ENCODE measurements around the gene TPT1. TPM values are rescaled to one million over a fixed set of nuclear protein-coding genes. Genes with fewer than 3 reads are reported as not detected.

The TPT1 gene
- total and polyA plus RNA-seq, 7 experiments from 2014 or later: 3,943 to 13,134 (median 5,986) TPM

- Mint-ChIP-seq H3K9me3 (peaks cover 0 to 1% (median 0%) of the 10 kb centered on the region in 11 donors), H3K4me3 (peak overlapping the region; percentile 82 to 93 (median 89)), H3K27me3 (peaks cover 0 to 16% (median 4%) of the 10 kb centered on the region in 5 donors), H3K27ac (peak overlapping the region in 6 of 9 donors; percentile 23 to 53 (median 46)), H3K36me3 (no peaks in the 10 kb centered on the region), H3K4me1 (peaks cover 11 to 23% (median 20%) of the 10 kb centered on the region in 7 donors)
- Histone ChIP-seq H3K4me1 (ENCODE audit: control insufficient read depth in 2 of 2, insufficient read depth in 2 of 2, low read length in 2 of 2) (peaks cover 4 to 14% of the 10 kb centered on the region in 2 donors), H3K36me3 (ENCODE audit: control insufficient read depth in 2 of 3, insufficient read depth in 3 of 3, low read length in 3 of 3) (no peaks in the 10 kb centered on the region), H3K27ac (ENCODE audit: low read depth, low read length) (no peak overlapping the region), H3K4me3 (ENCODE audit: low read length) (peak overlapping the region; percentile 63), H3K27me3 (ENCODE audit: control insufficient read depth in 2 of 2, insufficient read depth in 2 of 2, low read length in 2 of 2) (no peaks in the 10 kb centered on the region), H3K9me3 (ENCODE audit: control insufficient read depth in 2 of 3, low read length in 3 of 3) (no peaks in the 10 kb centered on the region)
- ChIA-PET CTCF (interaction anchor here (0.6 to 5.0 kb wide), 4 partner anchors 10 to 340 kb away, joined by 3 to 47 read pairs (median 11); no protein-coding TSS in a partner anchor), POLR2A (interaction anchor here (0.6 kb wide), 1 partner anchor 76 kb away, joined by 3 read pairs; no protein-coding TSS in a partner anchor)
- intact Hi-C loops (cut with micrococcal nuclease): loop anchor here (1.0 to 2.0 kb wide), 9 partner anchors 24 to 1406 kb away; partner anchors contain the start of genes TPT1 (in 2 of the 2), GPALPP1 (in 1 of the 2), GTF2F2 (in 1 of the 2) and NUFIP1 (in 1 of the 2)
- ATAC-seq: no peak
- DNase-seq: no peak
These were observed 30.4 kb downstream of the TPT1 start for GRCh38 chr13:45310341-45311131.

- H3K36me3 ChIP-seq (ENCODE audit: control insufficient read depth in 2 of 3, insufficient read depth in 3 of 3, low read length in 3 of 3): no peaks in the 10 kb centered on the region
- H3K4me3 ChIP-seq (ENCODE audit: low read length): no peak overlapping the region
- Mint-ChIP-seq H3K36me3 (no peaks in the 10 kb centered on the region), H3K27me3 (peaks cover 0 to 14% (median 6%) of the 10 kb centered on the region in 5 donors), H3K4me1 (peaks cover 11 to 22% (median 19%) of the 10 kb centered on the region in 7 donors), H3K27ac (no peak overlapping the region), H3K9me3 (peaks cover 0 to 1% (median 0%) of the 10 kb centered on the region in 11 donors), H3K4me3 (no peak overlapping the region)
- no peak for DNase-seq
- intact Hi-C loops (cut with micrococcal nuclease): loop anchor here in 1 of 2 donors (5.0 to 10.0 kb wide), 2 partner anchors 732 to 825 kb away; partner anchors contain the start of gene TSC22D1
- no peaks in the 10 kb centered on the region for H3K27me3 ChIP-seq (ENCODE audit: control insufficient read depth in 2 of 2, insufficient read depth in 2 of 2, low read length in 2 of 2)
- ChIA-PET CTCF (interaction anchor here (0.9 to 5.0 kb wide), 4 partner anchors 41 to 262 kb away, joined by 3 to 47 read pairs (median 4); no protein-coding TSS in a partner anchor), POLR2A (interaction anchor here (0.6 kb wide), 1 partner anchor 25 kb away, joined by 3 read pairs; no protein-coding TSS in a partner anchor)
- H3K9me3 ChIP-seq (ENCODE audit: control insufficient read depth in 2 of 3, low read length in 3 of 3): no peaks in the 10 kb centered on the region
- H3K4me1 ChIP-seq (ENCODE audit: control insufficient read depth in 2 of 2, insufficient read depth in 2 of 2, low read length in 2 of 2): peaks cover 4 to 13% of the 10 kb centered on the region in 2 donors
- no peak overlapping the region for H3K27ac ChIP-seq (ENCODE audit: low read depth, low read length)
- ATAC-seq: no peak
These were observed 34.0 kb downstream of the TPT1 start for GRCh38 chr13:45306966-45307365.

DNA sequence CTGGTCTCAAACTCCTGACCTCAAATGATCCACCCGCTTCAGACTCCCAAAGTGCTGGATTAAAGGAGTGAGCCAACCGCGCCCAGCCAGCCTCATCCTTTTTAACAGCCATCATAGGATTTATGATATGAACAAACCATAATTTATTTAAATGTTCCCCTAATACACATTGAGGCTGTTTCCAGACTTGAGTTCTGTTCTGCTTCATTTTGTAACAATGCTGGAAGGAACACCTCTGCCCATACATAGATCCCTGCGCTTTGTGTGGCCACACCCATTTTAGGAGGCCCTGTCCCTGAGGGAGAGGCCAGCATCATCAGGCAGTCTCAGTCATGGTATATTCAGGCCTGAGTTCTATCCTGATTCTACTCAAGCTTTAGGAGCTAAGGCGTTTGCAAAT lies 35.9 kb downstream of the TPT1 start:
- POLR2A ChIA-PET: interaction anchor here (0.6 kb wide), 1 partner anchor 63 kb away, joined by 4 read pairs; no protein-coding TSS in a partner anchor
- intact Hi-C loops (cut with micrococcal nuclease): loop anchor here in 1 of 2 donors (5.0 to 10.0 kb wide), 2 partner anchors 730 to 823 kb away; partner anchors contain the start of gene TSC22D1

DNA sequence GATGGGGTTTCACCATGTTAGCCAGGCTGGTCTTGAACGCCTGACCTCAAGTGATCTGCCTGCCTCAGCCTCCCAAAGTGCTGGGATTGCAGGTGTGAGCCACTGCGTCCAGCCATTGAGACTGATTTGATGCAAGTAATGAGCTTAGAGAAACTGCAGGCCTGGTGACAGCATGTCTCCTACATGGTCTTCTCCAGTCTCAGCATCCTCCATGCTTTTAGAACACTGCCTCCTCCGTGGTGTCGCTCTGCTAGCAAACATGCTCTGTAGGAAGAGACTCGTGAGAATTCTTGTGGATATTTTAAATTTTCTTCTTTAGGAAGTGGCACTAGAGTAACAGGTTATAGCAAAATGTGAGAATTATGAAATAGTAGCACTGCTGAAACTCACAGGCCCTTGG lies 37.1 kb downstream of the TPT1 start:
- intact Hi-C loops (cut with micrococcal nuclease): loop anchor here in 1 of 2 donors (10.0 kb wide), 1 partner anchor 729 kb away; the partner anchor contains the start of gene TSC22D1
- no peaks in the 10 kb centered on the region for H3K27me3 ChIP-seq (ENCODE audit: control insufficient read depth in 2 of 2, insufficient read depth in 2 of 2, low read length in 2 of 2)
- H3K4me3 ChIP-seq (ENCODE audit: low read length): no peak overlapping the region
- no peak for ATAC-seq
- no peak overlapping the region for H3K4me3 Mint-ChIP-seq
- H3K36me3 Mint-ChIP-seq: no peaks in the 10 kb centered on the region
- H3K27ac ChIP-seq (ENCODE audit: low read depth, low read length): no peak overlapping the region
- H3K36me3 ChIP-seq (ENCODE audit: control insufficient read depth in 2 of 3, insufficient read depth in 3 of 3, low read length in 3 of 3): no peaks in the 10 kb centered on the region
- CTCF ChIA-PET: interaction anchor here (1.7 kb wide), 1 partner anchor 257 kb away, joined by 5 read pairs; no protein-coding TSS in a partner anchor
- peaks cover 0 to 3% (median 0%) of the 10 kb centered on the region in 11 donors for H3K9me3 Mint-ChIP-seq
- H3K27me3 Mint-ChIP-seq: peaks cover 0 to 8% (median 6%) of the 10 kb centered on the region in 5 donors
- peak overlapping the region in 1 of 9 donors; percentile 15 for H3K27ac Mint-ChIP-seq
- H3K9me3 ChIP-seq (ENCODE audit: control insufficient read depth in 2 of 3, low read length in 3 of 3): no peaks in the 10 kb centered on the region
- no peak for DNase-seq
- peaks cover 0 to 9% of the 10 kb centered on the region in 2 donors for H3K4me1 ChIP-seq (ENCODE audit: control insufficient read depth in 2 of 2, insufficient read depth in 2 of 2, low read length in 2 of 2)
- peaks cover 0 to 12% (median 5%) of the 10 kb centered on the region in 7 donors for H3K4me1 Mint-ChIP-seq
- POLR2A ChIA-PET: no interaction called here

More for the DNA sequence above, 35.9 kb downstream of the TPT1 start:
- no peaks in the 10 kb centered on the region for H3K36me3 ChIP-seq (ENCODE audit: control insufficient read depth in 2 of 3, insufficient read depth in 3 of 3, low read length in 3 of 3)
- Mint-ChIP-seq H3K27me3 (peaks cover 0 to 12% (median 6%) of the 10 kb centered on the region in 5 donors), H3K9me3 (peaks cover 0 to 3% (median 0%) of the 10 kb centered on the region in 11 donors), H3K27ac (no peak overlapping the region), H3K4me1 (peaks cover 2 to 10% (median 6%) of the 10 kb centered on the region in 7 donors), H3K4me3 (no peak overlapping the region), H3K36me3 (no peaks in the 10 kb centered on the region)
- CTCF ChIA-PET: interaction anchor here (1.7 kb wide), 1 partner anchor 258 kb away, joined by 5 read pairs; no protein-coding TSS in a partner anchor
- DNase-seq (no peak), ATAC-seq (no peak)
- no peak overlapping the region for H3K4me3 ChIP-seq (ENCODE audit: low read length)
- H3K27ac ChIP-seq (ENCODE audit: low read depth, low read length): no peak overlapping the region
- no peaks in the 10 kb centered on the region for H3K27me3 ChIP-seq (ENCODE audit: control insufficient read depth in 2 of 2, insufficient read depth in 2 of 2, low read length in 2 of 2)
- no peaks in the 10 kb centered on the region for H3K9me3 ChIP-seq (ENCODE audit: control insufficient read depth in 2 of 3, low read length in 3 of 3)
- H3K4me1 ChIP-seq (ENCODE audit: control insufficient read depth in 2 of 2, insufficient read depth in 2 of 2, low read length in 2 of 2): peaks cover 4 to 7% of the 10 kb centered on the region in 2 donors

- ATAC-seq (no peak), DNase-seq (no peak)
- Histone ChIP-seq H3K4me3 (ENCODE audit: low read length) (no peak overlapping the region), H3K9me3 (ENCODE audit: control insufficient read depth in 2 of 3, low read length in 3 of 3) (no peaks in the 10 kb centered on the region), H3K36me3 (ENCODE audit: control insufficient read depth in 2 of 3, insufficient read depth in 3 of 3, low read length in 3 of 3) (no peaks in the 10 kb centered on the region), H3K27me3 (ENCODE audit: control insufficient read depth in 2 of 2, insufficient read depth in 2 of 2, low read length in 2 of 2) (no peaks in the 10 kb centered on the region), H3K4me1 (ENCODE audit: control insufficient read depth in 2 of 2, insufficient read depth in 2 of 2, low read length in 2 of 2) (peaks cover 8 to 14% of the 10 kb centered on the region in 2 donors), H3K27ac (ENCODE audit: low read depth, low read length) (no peak overlapping the region)
- intact Hi-C loops (cut with micrococcal nuclease): loop anchor here in 1 of 2 donors (10.0 kb wide), 1 partner anchor 728 kb away; the partner anchor contains the start of gene TSC22D1
- Mint-ChIP-seq H3K36me3 (peaks cover 0 to under 1% (median 0%) of the 10 kb centered on the region in 5 donors), H3K4me1 (peaks cover 5 to 20% (median 12%) of the 10 kb centered on the region in 7 donors), H3K4me3 (no peak overlapping the region), H3K27ac (no peak overlapping the region), H3K9me3 (peaks cover 0 to 3% (median 0%) of the 10 kb centered on the region in 11 donors), H3K27me3 (peaks cover 0 to 8% (median 6%) of the 10 kb centered on the region in 5 donors)
- ChIA-PET POLR2A (no interaction called here), CTCF (interaction anchor here (0.6 kb wide), 1 partner anchor 248 kb away, joined by 7 read pairs; no protein-coding TSS in a partner anchor)
These were observed 38.0 kb downstream of the TPT1 start for GRCh38 chr13:45303026-45303425.

DNA sequence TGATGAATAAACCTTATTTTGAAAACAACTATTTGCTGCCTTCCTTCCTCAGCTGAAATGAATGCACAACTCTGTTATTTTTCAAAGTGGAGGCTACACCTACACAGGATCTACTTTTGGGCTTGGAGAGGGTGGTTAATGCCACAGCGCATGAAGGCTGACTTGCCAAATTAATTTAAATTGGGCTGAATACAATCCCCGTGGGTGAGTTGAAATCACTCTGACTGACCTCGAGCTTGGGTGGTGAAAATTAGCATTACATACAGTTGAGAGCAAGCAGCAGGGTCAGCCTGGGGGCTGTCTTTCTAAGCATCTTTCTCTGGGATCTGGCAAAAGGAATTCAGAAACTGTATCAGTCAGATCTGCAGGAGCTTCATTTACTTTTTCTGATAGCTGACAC lies 38.5 kb downstream of the TPT1 start:
- Mint-ChIP-seq H3K4me3 (no peak overlapping the region), H3K9me3 (peaks cover 0 to 3% (median 0%) of the 10 kb centered on the region in 11 donors), H3K27ac (peak overlapping the region in 1 of 9 donors; percentile 25), H3K27me3 (peaks cover 0 to 8% (median 5%) of the 10 kb centered on the region in 5 donors), H3K36me3 (peaks cover 0 to 4% (median 0%) of the 10 kb centered on the region in 5 donors), H3K4me1 (peaks cover 10 to 25% (median 18%) of the 10 kb centered on the region in 7 donors)
- DNase-seq: no peak
- Histone ChIP-seq H3K36me3 (ENCODE audit: control insufficient read depth in 2 of 3, insufficient read depth in 3 of 3, low read length in 3 of 3) (no peaks in the 10 kb centered on the region), H3K4me1 (ENCODE audit: control insufficient read depth in 2 of 2, insufficient read depth in 2 of 2, low read length in 2 of 2) (peaks cover 13 to 18% of the 10 kb centered on the region in 2 donors), H3K27ac (ENCODE audit: low read depth, low read length) (no peak overlapping the region), H3K27me3 (ENCODE audit: control insufficient read depth in 2 of 2, insufficient read depth in 2 of 2, low read length in 2 of 2) (no peaks in the 10 kb centered on the region), H3K4me3 (ENCODE audit: low read length) (no peak overlapping the region), H3K9me3 (ENCODE audit: control insufficient read depth in 2 of 3, low read length in 3 of 3) (no peaks in the 10 kb centered on the region)
- ChIA-PET CTCF (interaction anchor here (0.6 to 0.7 kb wide), 2 partner anchors 16 to 247 kb away, joined by 3 to 7 read pairs; no protein-coding TSS in a partner anchor), POLR2A (interaction anchor here (0.7 kb wide), 1 partner anchor 253 kb away, joined by 4 read pairs; no protein-coding TSS in a partner anchor)
- intact Hi-C loops (cut with micrococcal nuclease): loop anchor here in 1 of 2 donors (10.0 kb wide), 1 partner anchor 728 kb away; the partner anchor contains the start of gene TSC22D1
- ATAC-seq: no peak
